NCI-H524 treated with DMSO at 0.1 percent for 48 hours (cell line): ENCODE measurements around the gene PPP2R2B.

ENCODE experiments used
- DNase-seq: peaks from one replicate; lab custom pipeline; 2025; lab: John Stamatoyannopoulos, UW

Gene PPP2R2B

GRCh38 chr5:146827901-146828300, 50.7 kb downstream of the PPP2R2B start:
- DNase-seq = no peak

GRCh38 chr5:146825033-146825432, 53.5 kb downstream of the PPP2R2B start:
- DNase-seq = no peak

DNA sequence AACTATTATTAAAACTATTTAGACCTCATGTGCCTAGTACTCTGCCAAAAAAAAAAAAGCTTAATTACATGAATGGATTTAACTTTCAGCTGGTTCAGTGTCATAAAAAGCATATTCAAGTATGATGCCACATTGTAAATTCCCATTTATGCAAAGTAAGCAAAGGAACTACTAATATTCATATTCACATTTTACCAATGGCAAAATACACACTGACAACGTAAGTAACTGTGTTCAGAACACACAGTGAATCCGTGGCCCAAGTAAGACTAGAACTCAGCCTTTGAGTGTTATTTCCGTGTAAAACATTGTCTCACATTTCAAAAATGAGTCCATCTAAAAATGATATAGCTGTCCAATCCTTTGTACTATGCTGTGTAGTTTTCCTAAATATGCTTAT, 56.8 kb downstream of the PPP2R2B start:
- no peak for DNase-seq

GRCh38 chr5:146820987-146821386, 57.6 kb downstream of the PPP2R2B start:
- DNase-seq = no peak

GRCh38 chr5:146818822-146819221, 59.7 kb downstream of the PPP2R2B start:
- peak; percentile 11 for DNase-seq

DNA sequence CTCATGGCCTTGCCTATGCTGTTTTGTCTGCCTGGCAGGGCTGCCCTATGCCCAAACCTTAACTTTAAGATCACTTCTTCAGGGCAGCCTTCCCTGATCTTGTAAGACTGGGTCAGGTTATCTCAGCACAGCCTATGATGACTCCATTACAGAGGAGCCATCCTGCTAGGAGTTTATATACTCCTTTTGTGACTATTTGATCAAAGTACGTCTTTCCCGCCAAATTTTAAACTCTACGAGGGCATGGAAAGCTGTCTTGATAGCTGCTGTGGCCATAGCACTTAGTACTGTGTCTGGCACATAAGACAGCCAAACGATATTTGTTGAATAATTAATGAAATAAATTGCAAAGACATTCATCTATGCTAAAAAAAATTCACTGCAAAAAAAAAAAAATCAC, 60.6 kb downstream of the PPP2R2B start:
- DNase-seq = no peak

DNA sequence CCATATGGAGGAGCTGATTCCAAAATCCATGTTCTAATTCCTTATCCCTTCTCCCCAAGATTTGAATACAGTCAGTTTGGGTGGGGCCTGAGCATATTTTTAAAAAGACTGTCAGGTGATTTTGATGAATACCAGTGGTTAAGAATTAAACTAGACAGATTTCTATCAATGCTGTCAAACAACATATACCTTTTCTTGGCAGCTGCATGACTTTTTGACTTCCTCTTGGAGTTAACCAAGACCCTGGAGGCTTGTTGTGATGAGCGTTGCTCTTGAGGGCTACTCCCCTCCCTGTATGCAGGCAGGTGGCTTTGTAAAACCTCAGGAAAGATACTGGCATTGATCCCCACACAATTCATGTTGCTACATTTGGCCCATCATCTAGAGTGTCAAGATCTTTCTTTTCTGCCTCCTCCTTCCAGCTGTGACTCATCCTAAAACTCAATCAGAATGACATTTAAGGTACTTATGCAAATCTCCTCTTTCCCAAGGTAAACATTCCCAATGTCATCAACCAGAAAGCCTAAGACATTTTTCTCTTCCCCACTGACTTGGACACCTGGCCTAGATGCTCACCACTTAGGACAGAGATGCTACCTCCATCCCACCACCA, 61.7 kb downstream of the PPP2R2B start:
- no peak for DNase-seq

DNA sequence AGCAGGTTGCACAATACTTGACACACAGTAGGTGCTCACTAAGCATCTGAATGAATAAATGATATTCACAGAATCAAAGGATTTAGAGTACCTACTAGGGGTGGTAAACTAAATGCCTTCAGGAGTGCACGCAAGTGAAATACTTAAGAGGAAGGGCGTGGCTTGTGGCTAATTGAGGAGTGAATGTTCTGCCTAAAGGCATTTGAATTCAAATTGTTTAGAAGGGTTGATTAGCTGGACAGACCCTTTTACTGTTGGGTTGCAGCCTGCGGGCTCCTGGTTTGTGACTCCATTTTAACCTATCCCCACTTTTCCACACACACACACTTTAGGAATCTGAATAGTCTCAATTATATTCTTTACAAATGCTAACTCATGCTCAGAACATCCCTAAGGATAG, 63.1 kb downstream of the PPP2R2B start:
- DNase-seq = no peak

- no peak for DNase-seq
Observed at GRCh38 chr5:146813346-146814157, 65.0 kb downstream of the PPP2R2B start.

DNA sequence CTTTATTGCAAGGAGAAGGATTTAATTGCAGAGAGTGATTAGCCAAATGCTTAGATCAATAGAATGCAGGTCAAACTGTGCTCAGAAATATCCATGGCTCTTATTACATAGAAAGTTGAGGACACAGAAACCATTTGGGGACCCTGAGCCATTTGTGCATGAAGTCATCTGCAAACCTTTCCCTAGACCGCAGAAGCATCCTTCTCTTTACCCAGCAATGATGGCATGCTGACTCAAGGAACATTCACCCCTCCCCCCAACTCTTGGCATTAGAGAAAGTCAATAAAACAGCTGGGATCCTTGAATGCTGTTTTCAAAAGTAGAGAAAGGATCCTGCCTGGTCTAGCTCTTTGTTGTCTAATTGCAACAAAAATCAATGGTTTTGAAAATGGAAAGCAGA, 73.5 kb downstream of the PPP2R2B start:
- DNase-seq = peak; percentile 30

DNA sequence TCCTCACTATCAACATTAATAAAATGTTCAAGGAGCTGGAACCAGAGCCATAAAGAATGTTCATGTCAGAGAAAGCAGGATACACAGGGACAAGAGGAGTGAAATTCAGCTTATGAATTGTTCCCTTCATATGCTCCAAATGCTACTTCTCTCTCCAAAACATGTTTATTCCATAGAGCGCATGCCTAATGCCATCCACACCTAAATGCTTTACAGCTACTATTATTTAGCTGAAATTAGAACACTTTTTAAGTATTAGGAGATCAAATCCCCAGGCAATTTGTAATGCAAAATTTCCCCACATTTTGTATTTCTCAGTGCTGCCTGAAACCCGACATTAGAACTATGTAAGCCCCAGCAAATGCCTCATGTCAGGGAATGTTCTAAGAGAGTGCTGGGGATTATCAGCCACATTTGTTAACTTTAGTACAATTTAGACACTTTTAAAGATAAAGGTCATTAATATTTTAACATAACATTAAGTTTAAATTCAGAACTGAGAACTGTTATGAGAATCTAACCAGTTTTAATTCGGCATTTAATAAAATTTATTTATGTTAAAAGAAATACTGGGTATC, 75.5 kb downstream of the PPP2R2B start:
- DNase-seq = no peak

GRCh38 chr5:146799671-146800070, 78.9 kb downstream of the PPP2R2B start:
- DNase-seq = no peak

GRCh38 chr5:146799231-146799630, 79.3 kb downstream of the PPP2R2B start:
- no peak for DNase-seq

DNA sequence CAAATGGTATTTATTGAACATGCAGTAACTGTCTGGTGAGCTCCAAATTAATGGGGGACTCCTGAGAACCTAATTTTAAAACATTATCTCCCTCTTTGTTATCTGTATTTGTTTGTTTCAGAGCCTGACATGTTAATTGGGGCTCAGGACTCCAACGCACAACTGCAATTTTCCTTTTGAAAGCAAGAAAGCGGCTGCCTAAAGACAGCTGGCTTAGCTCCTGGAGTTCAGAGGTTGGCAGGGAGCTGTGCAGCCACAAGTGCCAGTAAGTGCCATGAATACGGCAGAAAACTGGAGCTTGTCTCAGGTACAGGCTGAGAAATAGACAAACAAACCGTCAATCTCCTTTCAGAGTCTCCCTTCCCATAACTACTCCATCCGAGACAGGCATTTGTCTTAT, 80.9 kb downstream of the PPP2R2B start:
- DNase-seq = no peak

DNA sequence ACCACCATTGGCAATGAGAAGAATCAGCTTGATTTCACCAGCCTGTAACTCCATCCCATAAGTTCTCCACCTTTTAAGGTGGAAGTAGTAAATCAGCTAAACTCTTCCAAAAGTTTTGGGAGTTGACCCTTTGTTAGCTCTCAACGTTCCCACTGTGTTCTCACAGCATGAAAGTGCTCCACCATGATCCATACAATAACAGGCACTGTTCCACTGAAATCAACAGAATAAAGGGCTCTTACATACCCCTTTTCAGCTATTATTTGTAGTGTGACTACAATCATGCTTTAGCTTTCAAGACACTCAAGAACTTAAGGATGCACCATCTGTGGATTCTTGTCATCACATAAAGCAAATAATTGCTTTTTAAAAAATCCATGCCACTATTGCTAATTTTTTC, 81.6 kb downstream of the PPP2R2B start:
- no peak for DNase-seq

DNA sequence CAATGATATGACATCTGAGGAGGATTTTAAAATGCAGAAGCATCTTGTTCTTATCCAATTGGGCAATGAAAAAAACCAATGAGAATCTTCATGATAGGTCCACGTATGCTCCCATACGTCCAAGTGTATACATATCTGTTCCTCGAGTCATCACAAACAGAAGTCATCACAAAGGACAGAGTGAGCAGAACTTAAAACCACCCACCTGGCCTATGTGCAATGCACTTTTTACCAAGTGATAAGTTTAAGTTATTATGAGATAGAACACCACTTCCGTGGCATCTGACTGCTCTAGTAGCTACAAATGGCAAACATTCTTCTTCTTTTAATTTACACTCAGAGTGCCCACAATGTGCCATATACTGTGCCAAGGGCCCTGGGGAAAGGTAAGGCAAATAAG, 82.4 kb downstream of the PPP2R2B start:
- no peak for DNase-seq

GRCh38 chr5:146794326-146795029, 84.1 kb downstream of the PPP2R2B start:
- DNase-seq = no peak

- DNase-seq = no peak
Observed at GRCh38 chr5:146793709-146794108, 84.8 kb downstream of the PPP2R2B start.

DNA sequence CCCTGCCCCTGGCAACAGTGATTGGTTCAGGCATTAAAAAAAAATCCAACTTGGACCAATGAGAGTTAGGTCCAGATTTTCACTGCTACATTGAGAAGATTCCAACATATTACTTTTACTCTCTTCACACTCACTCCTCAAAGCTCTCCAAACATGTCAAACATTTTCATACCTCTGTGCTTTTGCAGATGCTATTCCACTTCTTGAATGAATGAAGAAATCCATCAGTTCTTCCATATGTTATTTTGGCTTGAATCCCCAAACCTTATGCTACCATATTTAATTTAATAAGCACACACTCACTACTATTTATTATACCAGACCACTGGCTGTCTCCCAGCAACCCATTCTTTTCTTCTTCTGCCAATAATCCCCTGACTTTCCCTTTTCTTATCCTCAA, 87.1 kb downstream of the PPP2R2B start:
- DNase-seq = no peak

- DNase-seq = no peak
Observed at GRCh38 chr5:146789712-146790653, 88.6 kb downstream of the PPP2R2B start.

- DNase-seq = no peak
Observed at GRCh38 chr5:146788898-146789297, 89.7 kb downstream of the PPP2R2B start.

DNA sequence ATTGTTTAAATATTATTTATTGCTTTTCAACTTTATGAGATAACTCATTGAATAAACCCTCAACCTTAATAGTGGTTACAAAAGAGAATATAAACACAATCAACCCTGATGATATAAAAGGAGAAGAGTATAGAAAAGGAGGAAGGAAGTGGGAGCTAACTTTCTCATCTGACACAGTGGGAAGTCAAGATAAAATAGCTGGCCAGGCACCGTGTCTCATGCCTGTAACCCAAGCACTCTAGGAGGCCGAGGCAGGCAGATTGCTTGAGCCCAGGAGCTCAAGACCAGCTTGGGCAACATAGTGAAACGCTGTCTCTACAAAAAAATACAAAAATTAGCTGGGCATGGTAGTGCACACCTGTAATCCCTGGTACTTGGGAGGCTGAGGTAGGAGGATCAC, 93.5 kb downstream of the PPP2R2B start:
- DNase-seq = no peak
